ENCODE measurements around the gene COL17A1. TPM values are rescaled to one million over a fixed set of nuclear protein-coding genes. Genes with fewer than 3 reads are reported as not detected.

COL17A1 gene
- total RNA-seq, 2 donors from 2014 or later, result 19.1 to 47.6 TPM

GRCh38 chr10:104040862-104041789, 44.6 kb downstream of the COL17A1 start:
- Histone ChIP-seq H3K4me3 (no peak overlapping the region), H3K9me3 (no peaks in the 10 kb centered on the region), H3K36me3 (no peaks in the 10 kb centered on the region), H3K27me3 (replicated peaks; ENCODE audit: insufficient read depth) (no peaks in the 10 kb centered on the region), H3K4me1 (replicated peaks) (no peaks in the 10 kb centered on the region), H3K27ac (no peak overlapping the region)
- no peak for DNase-seq (ENCODE audit: low spot score)
- WGBS, result 86% methylated on average over 9 of the region's 9 CpGs
- intact Hi-C loops (cut with DNase I), result no loop called here
- TF ChIP-seq POLR2AphosphoS5 (IDR thresholded peaks at IDR 0.05) (no peak), POLR2A (IDR thresholded peaks at IDR 0.05) (no peak), CTCF (IDR thresholded peaks at IDR 0.05) (no peak)

GRCh38 chr10:104040382-104040781, 45.3 kb downstream of the COL17A1 start:
- Histone ChIP-seq H3K9me3 (no peaks in the 10 kb centered on the region), H3K4me1 (replicated peaks) (no peaks in the 10 kb centered on the region), H3K36me3 (no peaks in the 10 kb centered on the region), H3K27me3 (replicated peaks; ENCODE audit: insufficient read depth) (no peaks in the 10 kb centered on the region), H3K4me3 (no peak overlapping the region), H3K27ac (no peak overlapping the region)
- 81% methylated on average over 6 of the region's 6 CpGs for WGBS
- DNase-seq (ENCODE audit: low spot score), result no peak
- no peak for TF ChIP-seq POLR2A (IDR thresholded peaks at IDR 0.05)
- no peak for TF ChIP-seq POLR2AphosphoS5 (IDR thresholded peaks at IDR 0.05)
- no peak for TF ChIP-seq CTCF (IDR thresholded peaks at IDR 0.05)
- intact Hi-C loops (cut with DNase I), result no loop called here

- WGBS, result 92% methylated on average over 7 of the region's 7 CpGs
- TF ChIP-seq POLR2A (IDR thresholded peaks at IDR 0.05) (no peak), CTCF (IDR thresholded peaks at IDR 0.05) (no peak), POLR2AphosphoS5 (IDR thresholded peaks at IDR 0.05) (no peak)
- no peaks in the 10 kb centered on the region for H3K9me3 ChIP-seq
- H3K36me3 ChIP-seq, result no peaks in the 10 kb centered on the region
- H3K27ac ChIP-seq, result no peak overlapping the region
- H3K4me1 ChIP-seq (replicated peaks), result no peaks in the 10 kb centered on the region
- no peak overlapping the region for H3K4me3 ChIP-seq
- intact Hi-C loops (cut with DNase I), result no loop called here
- H3K27me3 ChIP-seq (replicated peaks; ENCODE audit: insufficient read depth), result no peaks in the 10 kb centered on the region
- DNase-seq (ENCODE audit: low spot score), result no peak
These were observed 46.5 kb downstream of the COL17A1 start for GRCh38 chr10:104038958-104039752.

- 88% methylated on average over 8 of the region's 8 CpGs for WGBS
- intact Hi-C loops (cut with DNase I), result no loop called here
- DNase-seq (ENCODE audit: low spot score), result no peak
These were observed 47.1 kb downstream of the COL17A1 start for GRCh38 chr10:104038537-104038936.

More at GRCh38 chr10:104038537-104038936, 47.1 kb downstream of the COL17A1 start:
- no peak overlapping the region for H3K27ac ChIP-seq
- H3K9me3 ChIP-seq, result no peaks in the 10 kb centered on the region
- H3K4me3 ChIP-seq, result no peak overlapping the region
- H3K36me3 ChIP-seq, result no peaks in the 10 kb centered on the region
- no peaks in the 10 kb centered on the region for H3K27me3 ChIP-seq (replicated peaks; ENCODE audit: insufficient read depth)
- no peak for TF ChIP-seq POLR2AphosphoS5 (IDR thresholded peaks at IDR 0.05)
- no peak for TF ChIP-seq CTCF (IDR thresholded peaks at IDR 0.05)
- no peak for TF ChIP-seq POLR2A (IDR thresholded peaks at IDR 0.05)
- no peaks in the 10 kb centered on the region for H3K4me1 ChIP-seq (replicated peaks)
